Measurements from ENCODE around the gene MT1F.

Gene MT1F

GRCh38 chr16:56633535-56633934, 24.2 kb upstream of the MT1F start:
- Histone ChIP-seq H3K27ac (ENCODE audit: low read depth in 2 of 2, low read length in 2 of 2) (no peak overlapping the region), H3K4me3 (ENCODE audit: low read length in 2 of 2) (peak overlapping the region; percentile 75 to 79), H3K4me1 (ENCODE audit: control insufficient read depth in 2 of 2, insufficient read depth in 2 of 2, low read length in 2 of 2) (peaks cover 10 to 13% of the 10 kb centered on the region in 2 donors)

GRCh38 chr16:56634715-56635440, 22.9 kb upstream of the MT1F start:
- Histone ChIP-seq H3K9me3 (ENCODE audit: control insufficient read depth in 2 of 2, low read length in 2 of 2) (no peaks in the 10 kb centered on the region), H3K4me1 (ENCODE audit: control insufficient read depth in 2 of 2, insufficient read depth in 2 of 2, low read length in 2 of 2) (peaks cover 16 to 18% of the 10 kb centered on the region in 2 donors), H3K36me3 (ENCODE audit: control insufficient read depth in 2 of 2, insufficient read depth in 2 of 2, low read length in 2 of 2) (no peaks in the 10 kb centered on the region), H3K27ac (ENCODE audit: low read depth in 2 of 2, low read length in 2 of 2) (no peak overlapping the region), H3K27me3 (ENCODE audit: control insufficient read depth in 2 of 2, insufficient read depth in 2 of 2, low read length in 2 of 2) (peaks cover 29 to 35% of the 10 kb centered on the region in 2 donors), H3K4me3 (ENCODE audit: low read length in 2 of 2) (peak overlapping the region in 1 of 2 donors; percentile 26), H3K9ac (ENCODE audit: low read depth in 1 of 2, low read length in 2 of 2) (no peak overlapping the region)

More at GRCh38 chr16:56633535-56633934, 24.2 kb upstream of the MT1F start:
- Histone ChIP-seq H3K27me3 (ENCODE audit: control insufficient read depth in 2 of 2, insufficient read depth in 2 of 2, low read length in 2 of 2) (peaks cover 26 to 35% of the 10 kb centered on the region in 2 donors), H3K9ac (ENCODE audit: low read depth in 1 of 2, low read length in 2 of 2) (peak overlapping the region in 1 of 2 donors; percentile 86), H3K9me3 (ENCODE audit: control insufficient read depth in 2 of 2, low read length in 2 of 2) (no peaks in the 10 kb centered on the region), H3K36me3 (ENCODE audit: control insufficient read depth in 2 of 2, insufficient read depth in 2 of 2, low read length in 2 of 2) (no peaks in the 10 kb centered on the region)

GRCh38 chr16:56635441-56635967, 22.3 kb upstream of the MT1F start:
- H3K27me3 ChIP-seq (ENCODE audit: control insufficient read depth in 2 of 2, insufficient read depth in 2 of 2, low read length in 2 of 2), result peaks cover 29 to 35% of the 10 kb centered on the region in 2 donors
- peaks cover 16 to 18% of the 10 kb centered on the region in 2 donors for H3K4me1 ChIP-seq (ENCODE audit: control insufficient read depth in 2 of 2, insufficient read depth in 2 of 2, low read length in 2 of 2)
- no peak overlapping the region for H3K27ac ChIP-seq (ENCODE audit: low read depth in 2 of 2, low read length in 2 of 2)
- no peaks in the 10 kb centered on the region for H3K36me3 ChIP-seq (ENCODE audit: control insufficient read depth in 2 of 2, insufficient read depth in 2 of 2, low read length in 2 of 2)
- no peak overlapping the region for H3K9ac ChIP-seq (ENCODE audit: low read depth in 1 of 2, low read length in 2 of 2)
- H3K9me3 ChIP-seq (ENCODE audit: control insufficient read depth in 2 of 2, low read length in 2 of 2), result no peaks in the 10 kb centered on the region
- peak overlapping the region in 1 of 2 donors; percentile 26 for H3K4me3 ChIP-seq (ENCODE audit: low read length in 2 of 2)

- H3K9me3 ChIP-seq (ENCODE audit: control insufficient read depth in 2 of 2, low read length in 2 of 2), result no peaks in the 10 kb centered on the region
- H3K4me1 ChIP-seq (ENCODE audit: control insufficient read depth in 2 of 2, insufficient read depth in 2 of 2, low read length in 2 of 2), result peaks cover 15 to 18% of the 10 kb centered on the region in 2 donors
- no peak overlapping the region for H3K27ac ChIP-seq (ENCODE audit: low read depth in 2 of 2, low read length in 2 of 2)
- H3K27me3 ChIP-seq (ENCODE audit: control insufficient read depth in 2 of 2, insufficient read depth in 2 of 2, low read length in 2 of 2), result peaks cover 29 to 38% of the 10 kb centered on the region in 2 donors
- no peaks in the 10 kb centered on the region for H3K36me3 ChIP-seq (ENCODE audit: control insufficient read depth in 2 of 2, insufficient read depth in 2 of 2, low read length in 2 of 2)
- no peak overlapping the region for H3K4me3 ChIP-seq (ENCODE audit: low read length in 2 of 2)
- no peak overlapping the region for H3K9ac ChIP-seq (ENCODE audit: low read depth in 1 of 2, low read length in 2 of 2)
Measured at GRCh38 chr16:56636616-56637413, 20.9 kb upstream of the MT1F start.

GRCh38 chr16:56637814-56638750, 19.7 kb upstream of the MT1F start, which contains the start of gene MT1A:
Gene MT1A (plus strand): TSS chr16:56638666. CDS start chr16:56638739, 73 bp downstream.
- Histone ChIP-seq H3K36me3 (ENCODE audit: control insufficient read depth in 2 of 2, insufficient read depth in 2 of 2, low read length in 2 of 2) (no peaks in the 10 kb centered on the region), H3K27me3 (ENCODE audit: control insufficient read depth in 2 of 2, insufficient read depth in 2 of 2, low read length in 2 of 2) (peaks cover 23 to 36% of the 10 kb centered on the region in 2 donors), H3K4me3 (ENCODE audit: low read length in 2 of 2) (peak within 1 kb of the TSS; percentile 67 to 77), H3K27ac (ENCODE audit: low read depth in 2 of 2, low read length in 2 of 2) (peak within 1 kb of the TSS in 1 of 2 donors; percentile 44), H3K9me3 (ENCODE audit: control insufficient read depth in 2 of 2, low read length in 2 of 2) (no peaks in the 10 kb centered on the region), H3K4me1 (ENCODE audit: control insufficient read depth in 2 of 2, insufficient read depth in 2 of 2, low read length in 2 of 2) (peaks cover 18% of the 10 kb centered on the region in 2 donors), H3K9ac (ENCODE audit: low read depth in 1 of 2, low read length in 2 of 2) (peak within 1 kb of the TSS; percentile 54 to 83)

- Histone ChIP-seq H3K27me3 (ENCODE audit: control insufficient read depth in 2 of 2, insufficient read depth in 2 of 2, low read length in 2 of 2) (peaks cover 22 to 32% of the 10 kb centered on the region in 2 donors), H3K9ac (ENCODE audit: low read depth in 1 of 2, low read length in 2 of 2) (peak overlapping the region in 1 of 2 donors; percentile 33), H3K27ac (ENCODE audit: low read depth in 2 of 2, low read length in 2 of 2) (peak overlapping the region in 1 of 2 donors; percentile 40)
Measured at GRCh38 chr16:56639045-56639444, 18.7 kb upstream of the MT1F start.

GRCh38 chr16:56640076-56640475, 17.7 kb upstream of the MT1F start:
- no peak overlapping the region for H3K4me3 ChIP-seq (ENCODE audit: low read length in 2 of 2)
- H3K27ac ChIP-seq (ENCODE audit: low read depth in 2 of 2, low read length in 2 of 2), result no peak overlapping the region
- H3K27me3 ChIP-seq (ENCODE audit: control insufficient read depth in 2 of 2, insufficient read depth in 2 of 2, low read length in 2 of 2), result peaks cover 18 to 27% of the 10 kb centered on the region in 2 donors
- H3K36me3 ChIP-seq (ENCODE audit: control insufficient read depth in 2 of 2, insufficient read depth in 2 of 2, low read length in 2 of 2), result no peaks in the 10 kb centered on the region
- no peaks in the 10 kb centered on the region for H3K9me3 ChIP-seq (ENCODE audit: control insufficient read depth in 2 of 2, low read length in 2 of 2)
- H3K9ac ChIP-seq (ENCODE audit: low read depth in 1 of 2, low read length in 2 of 2), result no peak overlapping the region
- peaks cover 24 to 25% of the 10 kb centered on the region in 2 donors for H3K4me1 ChIP-seq (ENCODE audit: control insufficient read depth in 2 of 2, insufficient read depth in 2 of 2, low read length in 2 of 2)

More at GRCh38 chr16:56639045-56639444, 18.7 kb upstream of the MT1F start:
- H3K4me3 ChIP-seq (ENCODE audit: low read length in 2 of 2), result no peak overlapping the region
- H3K4me1 ChIP-seq (ENCODE audit: control insufficient read depth in 2 of 2, insufficient read depth in 2 of 2, low read length in 2 of 2), result peaks cover 23 to 25% of the 10 kb centered on the region in 2 donors
- no peaks in the 10 kb centered on the region for H3K36me3 ChIP-seq (ENCODE audit: control insufficient read depth in 2 of 2, insufficient read depth in 2 of 2, low read length in 2 of 2)
- H3K9me3 ChIP-seq (ENCODE audit: control insufficient read depth in 2 of 2, low read length in 2 of 2), result no peaks in the 10 kb centered on the region

- Histone ChIP-seq H3K27me3 (ENCODE audit: control insufficient read depth in 2 of 2, insufficient read depth in 2 of 2, low read length in 2 of 2) (peaks cover 15 to 22% of the 10 kb centered on the region in 2 donors), H3K4me1 (ENCODE audit: control insufficient read depth in 2 of 2, insufficient read depth in 2 of 2, low read length in 2 of 2) (peaks cover 24 to 25% of the 10 kb centered on the region in 2 donors), H3K4me3 (ENCODE audit: low read length in 2 of 2) (no peak overlapping the region), H3K36me3 (ENCODE audit: control insufficient read depth in 2 of 2, insufficient read depth in 2 of 2, low read length in 2 of 2) (no peaks in the 10 kb centered on the region), H3K9me3 (ENCODE audit: control insufficient read depth in 2 of 2, low read length in 2 of 2) (no peaks in the 10 kb centered on the region), H3K9ac (ENCODE audit: low read depth in 1 of 2, low read length in 2 of 2) (no peak overlapping the region), H3K27ac (ENCODE audit: low read depth in 2 of 2, low read length in 2 of 2) (no peak overlapping the region)
Measured at GRCh38 chr16:56641166-56641565, 16.6 kb upstream of the MT1F start.

GRCh38 chr16:56643080-56643778, 14.5 kb upstream of the MT1F start:
- Histone ChIP-seq H3K36me3 (ENCODE audit: control insufficient read depth in 2 of 2, insufficient read depth in 2 of 2, low read length in 2 of 2) (no peaks in the 10 kb centered on the region), H3K4me3 (ENCODE audit: low read length in 2 of 2) (peak overlapping the region; percentile 57 to 63), H3K9me3 (ENCODE audit: control insufficient read depth in 2 of 2, low read length in 2 of 2) (no peaks in the 10 kb centered on the region), H3K9ac (ENCODE audit: low read depth in 1 of 2, low read length in 2 of 2) (peak overlapping the region; percentile 72), H3K4me1 (ENCODE audit: control insufficient read depth in 2 of 2, insufficient read depth in 2 of 2, low read length in 2 of 2) (peaks cover 26 to 33% of the 10 kb centered on the region in 2 donors), H3K27me3 (ENCODE audit: control insufficient read depth in 2 of 2, insufficient read depth in 2 of 2, low read length in 2 of 2) (peaks cover 3 to 16% of the 10 kb centered on the region in 2 donors), H3K27ac (ENCODE audit: low read depth in 2 of 2, low read length in 2 of 2) (peak overlapping the region; percentile 6 to 49)
